ENCODE data around the gene KIF3C.
"Not testable (repeated sequence)": the region's sequence is repeated elsewhere in the genome, so short reads cannot be mapped to it uniquely, and the experiment has no call there.

The KIF3C gene

DNA sequence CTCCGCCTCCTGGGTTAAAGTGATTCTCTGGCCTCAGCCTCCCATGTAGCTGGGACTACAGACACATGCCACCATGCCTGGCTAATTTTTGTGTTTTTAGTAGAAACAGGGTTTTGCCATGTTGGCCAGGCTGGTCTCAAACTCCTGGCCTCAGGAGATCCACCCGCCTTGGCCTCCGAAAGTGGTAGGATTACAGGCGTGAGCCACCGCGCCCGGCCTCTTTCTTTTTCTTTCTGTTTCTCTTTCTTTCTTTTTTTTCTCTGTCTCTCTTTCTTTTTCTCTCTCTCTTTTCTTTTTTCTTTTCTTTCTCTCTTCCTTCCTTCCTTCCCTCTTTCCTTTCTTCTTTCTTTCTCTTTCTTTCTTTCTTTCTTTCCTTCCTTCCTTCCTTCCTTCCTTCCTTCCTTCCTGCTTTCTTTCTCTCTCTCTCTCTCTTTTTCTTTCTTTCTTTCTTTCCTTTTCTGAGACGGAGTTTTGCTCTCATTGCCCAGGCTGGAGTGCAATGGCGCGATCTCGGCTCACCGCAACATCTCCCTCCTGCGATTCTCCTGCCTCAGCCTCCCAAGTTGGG is 16.6 kb upstream of the KIF3C start:
- DNase-seq = not testable (repeated sequence)

DNA sequence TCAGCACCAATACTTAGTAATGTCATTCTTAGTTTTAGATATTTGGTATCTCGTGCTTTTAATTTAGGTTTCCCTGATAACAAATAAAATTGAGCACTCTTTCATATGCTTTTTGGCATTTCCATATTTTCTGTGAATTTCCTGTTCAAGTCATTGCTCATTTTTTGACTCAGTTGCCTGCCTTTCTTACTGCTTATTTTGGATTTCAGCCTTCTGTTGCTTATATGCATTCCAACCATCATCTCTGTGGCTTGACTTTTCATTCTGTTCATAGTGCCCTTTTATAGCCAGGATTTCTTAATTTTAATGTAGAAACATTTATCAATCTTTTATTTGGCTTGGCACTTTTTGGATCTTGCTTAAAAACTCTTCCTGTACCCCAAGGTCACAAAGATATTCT is 14.5 kb upstream of the KIF3C start:
- no peak for DNase-seq

DNA sequence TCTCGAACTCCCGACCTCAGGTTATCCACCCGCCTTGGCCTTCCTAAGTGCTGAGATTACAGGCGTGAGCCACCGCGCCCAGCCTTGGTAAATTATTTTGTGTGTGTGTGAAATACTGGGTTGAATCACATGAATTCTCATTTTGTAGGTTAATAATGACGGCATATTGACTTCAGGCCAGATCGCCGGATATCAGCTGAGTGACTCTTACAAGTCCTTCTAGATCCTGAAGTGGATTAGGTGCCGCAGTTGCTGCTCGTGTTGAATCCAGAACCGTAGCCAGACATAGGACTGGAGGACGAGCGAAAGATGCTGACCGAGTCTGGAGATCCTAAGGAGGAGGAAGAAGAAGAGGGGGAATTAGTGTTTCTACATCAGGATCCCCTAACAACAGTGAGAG is 12.2 kb upstream of the KIF3C start:
- no peak for DNase-seq

DNA sequence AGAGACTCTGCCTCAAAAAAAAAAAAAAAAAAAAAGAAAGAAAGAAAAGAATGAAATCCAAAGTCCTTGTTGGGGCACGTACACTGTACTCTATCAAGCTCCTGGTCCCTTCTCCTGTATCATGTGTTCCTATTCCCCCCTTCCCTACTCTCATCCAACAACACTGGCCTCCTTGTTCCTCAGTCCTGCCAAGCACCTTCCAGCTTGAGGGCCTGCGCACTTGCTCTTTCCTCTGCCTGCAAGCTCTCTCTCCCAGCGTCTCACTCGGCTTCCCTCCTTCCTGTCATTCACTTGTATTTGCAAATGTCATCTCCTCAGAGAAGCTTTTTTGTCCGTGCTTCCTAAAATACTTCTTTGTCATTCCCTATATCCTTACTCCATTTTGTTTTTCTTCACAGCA is 10.8 kb upstream of the KIF3C start:
- DNase-seq = no peak

DNA sequence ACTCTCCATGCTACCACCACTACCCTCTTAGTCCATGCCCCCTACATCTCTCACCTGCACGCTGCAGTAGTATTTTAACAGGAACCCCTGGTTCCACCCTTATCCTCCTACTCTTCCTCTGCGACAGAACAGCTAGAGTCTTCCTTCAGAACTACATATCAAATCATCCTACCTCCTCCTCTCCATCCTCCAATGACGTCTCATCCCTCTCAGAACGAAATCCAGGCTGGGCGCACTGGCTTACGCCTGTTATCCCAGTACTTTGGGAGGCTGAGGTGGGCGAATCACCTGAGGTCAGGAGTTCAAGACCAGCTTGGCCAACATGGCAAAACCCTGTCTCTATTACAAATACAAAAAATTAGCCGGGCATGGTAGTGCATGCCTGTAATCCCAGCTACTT is 10.3 kb upstream of the KIF3C start:
- no peak for DNase-seq

DNA sequence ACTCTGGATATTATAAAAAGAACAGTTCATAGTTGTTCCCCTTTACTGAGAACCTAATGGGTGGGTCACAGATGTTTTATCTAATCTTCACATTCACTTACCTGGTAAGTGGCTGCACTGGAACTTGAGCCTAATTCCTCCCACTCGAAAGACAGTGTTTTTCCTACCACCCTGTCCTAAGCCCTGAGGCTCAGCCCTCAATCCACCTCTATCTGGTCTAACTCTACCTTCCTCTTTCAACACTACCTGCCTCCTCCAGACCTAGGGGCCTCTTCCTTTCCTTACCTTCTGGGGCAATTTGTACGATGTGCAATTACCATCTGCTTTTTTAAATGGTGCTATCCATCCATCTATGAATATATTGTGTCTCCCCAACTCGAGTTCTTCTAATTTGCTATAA is 9.7 kb upstream of the KIF3C start:
- DNase-seq = no peak

DNA sequence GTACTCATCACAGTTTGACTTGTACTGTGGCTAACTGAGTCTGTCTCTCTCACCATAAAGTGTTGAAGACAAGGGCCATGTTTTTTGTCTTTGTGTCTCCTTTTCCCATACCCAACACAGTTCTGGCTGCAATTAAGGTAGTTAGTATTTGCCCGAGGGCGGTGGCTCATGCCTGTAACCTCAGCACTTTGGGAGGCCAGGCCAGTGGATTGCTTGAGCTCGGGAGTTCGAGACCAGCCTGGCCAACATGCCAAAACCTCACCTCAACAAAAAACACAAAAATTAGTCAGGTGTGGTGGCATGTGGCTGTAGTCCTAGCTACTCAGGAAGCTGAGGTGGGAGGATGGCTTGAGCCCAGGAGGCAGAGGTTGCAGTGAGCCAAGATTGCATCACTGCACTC is 6.9 kb upstream of the KIF3C start:
- no peak for DNase-seq

DNA sequence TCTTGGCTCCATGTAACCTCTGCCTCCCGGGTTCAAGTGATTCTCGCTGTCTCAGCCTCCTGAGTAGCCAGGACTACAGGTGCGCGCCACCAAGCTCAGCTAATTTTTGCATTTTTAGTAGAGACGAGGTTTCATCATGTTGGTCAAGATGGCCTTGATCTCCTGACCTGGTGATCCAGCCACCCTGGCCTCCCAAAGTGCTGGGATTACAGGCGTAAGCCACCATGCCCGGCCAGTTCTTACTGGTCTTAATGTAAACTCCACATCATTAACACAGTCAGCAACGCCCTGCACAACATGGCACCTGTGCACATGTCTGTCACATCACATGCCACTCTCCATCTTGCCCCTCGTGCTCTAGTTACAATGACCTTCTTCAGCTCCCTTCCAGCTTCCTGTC is 5.8 kb upstream of the KIF3C start:
- no peak for DNase-seq

DNA sequence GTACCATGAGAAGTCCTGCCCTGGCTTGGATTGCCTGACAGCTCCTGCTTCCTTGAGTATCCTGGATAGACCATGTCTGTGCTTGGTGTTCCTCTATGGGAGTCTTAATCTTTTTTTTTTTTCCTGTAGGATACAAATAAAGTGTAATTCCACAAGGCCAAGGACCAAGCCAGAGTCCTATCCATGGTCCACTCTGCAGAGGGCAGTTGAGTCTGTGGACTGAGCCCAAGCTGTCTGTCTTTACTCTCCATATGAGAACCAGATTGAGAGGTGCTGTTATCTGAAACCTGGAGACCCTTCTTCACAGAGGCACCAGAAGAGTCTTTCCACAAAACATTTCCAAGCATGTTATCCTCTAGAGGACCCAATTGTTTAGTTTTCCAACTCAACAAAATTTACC is 1.4 kb upstream of the KIF3C start:
- DNase-seq = no peak

DNA sequence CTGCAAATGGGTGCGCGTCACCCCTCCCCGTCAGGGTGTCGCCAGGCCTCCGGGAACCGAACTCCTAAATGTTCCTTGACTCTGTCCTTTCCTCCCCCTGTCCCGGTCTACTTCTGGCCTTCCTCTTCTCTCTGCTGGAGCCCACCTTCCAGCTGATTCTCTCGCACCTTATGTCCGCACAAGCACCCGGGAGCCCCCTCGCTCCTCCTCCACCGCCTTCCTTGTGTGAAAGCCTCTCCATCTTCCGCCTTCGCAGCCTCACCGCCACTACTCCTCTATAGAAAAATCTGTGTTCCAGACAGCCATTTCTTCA is 627 bp upstream of the KIF3C start:
- DNase-seq = no peak

DNA sequence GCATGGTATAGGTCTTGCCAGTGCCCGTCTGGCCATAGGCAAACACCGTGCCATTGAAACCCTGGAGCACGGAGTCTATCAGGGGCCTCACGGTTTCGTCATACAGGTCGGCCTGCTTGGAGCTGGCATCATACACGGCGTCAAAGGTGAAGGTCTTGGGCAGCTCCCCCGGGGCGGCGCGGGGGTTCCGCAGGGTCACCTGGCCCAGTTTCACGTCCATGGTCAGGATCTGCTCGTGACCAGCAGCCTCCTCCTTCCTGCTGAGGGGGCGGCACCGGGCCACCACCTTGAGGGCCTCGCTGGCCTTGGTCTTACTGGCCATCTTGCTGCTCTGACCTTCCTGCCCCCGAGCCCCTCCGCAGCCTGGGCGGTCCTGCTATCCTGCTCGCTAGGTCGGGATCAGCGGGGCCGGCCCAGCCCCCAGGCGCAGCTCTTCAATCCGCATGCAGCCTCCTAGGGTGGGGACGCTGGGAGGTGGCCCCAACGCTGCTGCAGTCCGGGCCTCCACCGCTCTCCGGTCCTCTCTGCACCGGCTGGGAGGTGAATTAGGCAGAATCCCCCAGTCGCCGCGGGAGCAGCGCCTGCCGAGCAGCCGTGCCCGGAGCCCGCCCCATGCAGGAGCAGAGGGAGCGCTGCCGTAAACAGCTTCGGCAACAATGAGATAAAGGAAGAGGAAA is 563 bp downstream of the KIF3C start:
- no peak for DNase-seq

DNA sequence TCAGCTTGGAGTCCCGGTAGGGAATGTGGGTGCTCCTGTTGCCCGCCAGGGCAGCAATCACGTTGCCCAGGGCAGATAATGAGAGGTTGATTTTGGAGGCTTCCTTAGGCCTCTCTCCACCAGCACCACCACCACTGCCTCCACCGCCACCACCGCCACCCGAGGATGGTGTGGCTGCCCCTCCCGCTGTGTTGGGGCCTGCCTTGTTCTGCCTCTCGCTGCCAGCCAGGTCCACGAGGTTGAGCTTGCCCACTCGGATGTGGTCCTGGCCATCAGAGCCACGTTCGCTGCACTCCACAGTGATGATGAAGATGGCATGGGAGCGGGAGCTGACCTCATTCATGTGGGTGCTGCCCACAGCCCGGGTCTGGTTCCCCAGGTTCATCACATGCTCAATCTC is 1.3 kb downstream of the KIF3C start:
- DNase-seq = no peak

DNA sequence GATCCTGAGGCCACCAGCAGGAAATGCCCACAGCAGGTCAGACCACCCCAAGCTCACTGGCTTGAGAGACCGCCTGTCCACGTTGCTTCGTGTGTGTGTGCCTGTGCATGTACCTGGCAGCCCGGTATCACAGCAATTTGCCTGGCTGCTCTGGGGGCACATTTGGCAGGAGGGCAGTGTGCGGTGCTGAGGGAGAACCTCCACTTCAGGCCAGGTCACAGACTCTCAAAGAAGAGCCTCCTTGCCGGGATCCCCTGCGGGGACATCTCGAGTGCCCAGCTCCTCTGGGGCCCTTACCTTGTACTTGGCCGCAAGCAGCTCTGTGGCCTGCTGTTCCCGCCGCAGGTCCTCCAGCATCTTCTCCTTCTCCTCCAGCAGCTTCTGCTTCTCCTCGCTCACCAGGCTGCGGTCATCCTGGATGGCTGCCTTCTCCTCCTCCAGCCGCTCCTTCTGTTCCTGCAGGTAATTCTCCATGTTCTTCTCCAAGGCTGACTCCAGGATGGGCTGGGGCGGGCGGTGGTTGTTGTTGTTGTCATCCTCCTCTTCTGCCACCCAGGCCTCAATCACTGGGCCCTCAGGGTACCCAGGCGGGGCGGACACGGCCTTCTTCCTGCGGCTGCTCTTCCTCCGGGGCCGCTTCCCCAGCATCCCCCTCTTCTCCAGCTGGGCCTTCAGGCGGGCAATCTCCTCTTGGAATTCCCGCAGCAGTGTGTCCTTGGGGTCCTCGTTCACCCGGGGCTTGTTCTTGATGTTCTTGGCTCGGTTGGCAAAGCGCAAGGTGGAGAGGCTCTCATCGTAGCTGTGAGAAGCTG is 2.0 kb downstream of the KIF3C start:
- no peak for DNase-seq

DNA sequence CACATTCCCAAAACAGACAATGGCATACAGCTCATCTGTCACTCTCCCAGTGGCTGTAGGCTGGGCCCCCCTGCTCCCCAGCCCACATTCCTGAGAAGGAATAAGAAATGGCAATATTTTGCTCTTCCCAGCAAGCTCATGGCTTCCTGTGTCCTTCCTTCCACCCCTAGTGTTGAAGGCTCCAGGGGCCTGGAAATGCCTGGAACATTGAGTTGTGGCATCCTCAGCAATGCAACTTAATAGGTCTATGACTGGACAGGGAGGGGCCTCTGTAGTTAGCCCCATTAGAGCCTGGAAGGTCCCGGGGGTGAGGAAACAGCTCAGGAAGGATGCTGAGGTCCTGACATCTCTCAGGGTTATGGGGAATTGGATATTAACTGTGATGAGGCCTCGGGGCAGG is 3.3 kb downstream of the KIF3C start:
- DNase-seq = peak; percentile 21

DNA sequence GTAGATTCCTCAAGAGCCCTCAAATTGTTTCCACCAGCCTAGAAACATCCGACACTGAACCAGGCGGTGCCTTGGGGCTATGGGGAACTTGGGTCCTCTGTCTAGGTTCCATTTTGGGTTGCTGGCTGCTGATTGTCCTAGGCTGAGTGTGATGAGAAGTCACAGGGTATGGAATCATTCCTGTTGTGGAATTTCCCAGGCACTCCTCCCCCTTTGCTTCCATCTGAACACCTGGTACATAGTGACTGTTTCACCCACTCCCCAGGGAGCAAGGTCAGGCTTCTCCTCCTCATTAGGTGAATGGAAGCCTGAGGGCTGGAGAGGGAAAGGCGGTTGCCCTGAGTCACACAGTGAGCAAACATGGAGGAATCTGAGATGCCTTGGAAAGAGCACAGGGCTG is 4.5 kb downstream of the KIF3C start:
- DNase-seq = peak; percentile 33

DNA sequence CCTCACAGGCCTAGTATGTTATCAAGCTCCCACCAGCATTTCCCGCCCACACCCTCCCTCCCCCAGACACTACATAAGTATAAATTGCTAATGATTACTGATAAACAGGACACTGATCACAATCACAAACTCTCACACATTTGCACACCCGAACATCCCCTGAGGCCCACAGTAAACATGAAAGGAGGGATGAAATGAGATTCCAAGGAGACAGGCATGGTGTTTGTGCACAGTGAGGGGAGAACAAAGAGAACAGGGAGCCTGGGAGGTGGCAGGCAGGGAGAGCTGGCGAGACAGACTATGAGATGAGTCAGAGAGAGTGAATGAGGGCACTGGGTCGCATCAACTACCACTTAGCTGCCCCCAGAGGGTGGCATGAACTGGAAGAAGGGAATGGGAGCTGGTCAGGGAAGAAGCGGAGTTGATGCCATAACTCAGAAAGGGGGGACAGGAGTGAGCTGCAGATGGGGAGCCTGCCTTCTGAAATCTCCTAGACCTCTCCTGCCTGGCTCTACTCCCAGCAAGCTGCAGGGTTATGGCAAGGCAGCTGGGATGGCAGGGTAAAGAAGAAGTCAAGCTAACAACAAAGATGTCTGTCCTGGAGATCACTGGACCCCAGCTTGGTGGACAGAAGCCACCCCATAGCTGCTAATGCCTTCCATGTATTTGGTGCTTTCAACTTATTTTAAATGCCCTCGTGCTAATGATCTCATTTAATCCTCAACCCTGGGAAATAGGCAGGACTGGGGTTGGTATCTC is 5.1 kb downstream of the KIF3C start:
- DNase-seq = no peak

DNA sequence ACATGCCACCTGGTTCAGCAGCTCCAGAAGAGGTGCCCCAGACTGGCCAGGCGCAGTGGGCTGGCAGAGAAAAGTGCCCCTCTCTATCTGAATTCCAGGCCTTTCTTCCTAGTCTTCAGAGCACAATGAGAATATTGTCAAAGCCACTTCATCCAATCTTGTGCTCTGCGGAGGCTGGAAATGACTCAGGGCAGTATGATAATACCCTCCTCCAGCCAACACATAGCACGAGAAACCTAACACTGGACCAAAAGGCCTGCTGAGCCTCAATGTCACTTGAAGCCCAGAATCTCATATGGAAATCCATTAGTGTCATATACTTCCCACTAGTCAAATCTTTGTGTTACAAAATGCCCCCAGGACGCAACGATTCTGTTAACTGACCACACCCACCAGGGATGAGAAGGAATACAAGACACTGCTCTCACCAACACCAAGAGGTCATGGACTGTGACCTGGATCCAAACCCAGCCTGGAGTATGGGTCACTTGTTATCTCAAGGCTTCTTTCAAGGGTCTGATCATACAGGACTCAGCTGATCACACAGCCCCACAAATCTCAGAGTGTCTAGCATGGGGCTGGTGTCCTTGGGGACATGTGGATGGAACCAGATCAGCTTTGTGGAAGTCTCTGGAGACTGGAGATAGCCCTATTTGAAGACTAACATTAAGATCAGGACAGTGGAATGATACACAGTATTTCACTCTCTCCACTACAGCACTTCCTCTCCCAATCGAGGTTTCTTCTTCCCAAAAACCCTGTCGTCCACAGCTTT is 10.1 kb downstream of the KIF3C start:
- DNase-seq = no peak

DNA sequence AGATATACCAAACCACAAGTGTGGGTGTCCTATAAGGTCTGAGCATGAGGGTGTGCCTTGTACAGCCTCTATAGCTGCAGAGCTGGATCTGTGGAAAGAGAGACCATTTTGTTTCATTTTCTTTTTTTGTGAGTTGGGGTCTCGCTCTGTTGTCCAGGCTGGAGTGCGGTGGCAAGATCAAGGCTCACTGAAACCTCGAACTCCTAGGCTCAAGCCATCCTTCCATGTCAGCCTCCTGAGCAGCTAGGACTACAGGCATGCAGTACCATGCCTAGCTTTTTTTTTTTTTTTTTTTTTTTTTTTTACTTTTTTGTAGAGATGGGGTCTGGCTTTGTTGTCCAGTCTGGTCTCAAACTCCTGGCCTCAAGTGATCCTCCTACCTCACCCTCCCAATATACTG is 10.7 kb downstream of the KIF3C start:
- no peak for DNase-seq

DNA sequence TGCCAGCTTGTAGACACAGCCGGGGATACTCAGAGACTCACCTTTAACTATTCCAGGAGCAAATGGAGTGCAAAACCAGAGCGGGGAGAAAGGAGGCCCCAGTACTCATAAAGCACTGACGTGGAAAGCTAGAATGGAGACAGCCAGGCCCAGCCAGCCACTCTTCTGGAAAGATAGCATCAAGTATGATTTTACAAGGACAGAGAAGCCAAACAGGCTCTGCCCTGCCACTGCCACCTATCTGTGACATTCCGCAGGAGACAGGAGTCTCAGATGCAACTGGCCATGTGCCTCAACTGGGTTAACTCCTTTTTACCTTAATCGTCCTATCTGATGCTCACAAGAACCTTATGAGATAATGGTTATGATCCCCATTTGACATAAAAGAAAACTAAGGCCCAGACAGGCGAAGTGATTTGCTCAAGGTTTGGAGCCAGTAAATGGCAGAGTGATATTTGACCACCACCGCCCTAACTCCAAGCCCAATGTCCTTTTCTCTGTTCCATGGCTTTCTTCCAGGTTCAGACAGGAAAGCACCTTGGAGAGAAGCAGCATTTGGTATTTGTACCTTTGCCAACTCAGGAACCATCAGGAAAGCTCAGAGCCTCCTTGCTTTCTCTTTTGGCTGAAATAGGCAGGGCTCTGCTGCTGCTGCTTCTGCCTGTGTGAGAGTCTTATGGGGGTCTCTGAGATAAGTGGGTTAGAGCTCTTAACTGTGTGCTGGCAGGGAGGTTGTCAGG is 15.6 kb downstream of the KIF3C start:
- DNase-seq = no peak

DNA sequence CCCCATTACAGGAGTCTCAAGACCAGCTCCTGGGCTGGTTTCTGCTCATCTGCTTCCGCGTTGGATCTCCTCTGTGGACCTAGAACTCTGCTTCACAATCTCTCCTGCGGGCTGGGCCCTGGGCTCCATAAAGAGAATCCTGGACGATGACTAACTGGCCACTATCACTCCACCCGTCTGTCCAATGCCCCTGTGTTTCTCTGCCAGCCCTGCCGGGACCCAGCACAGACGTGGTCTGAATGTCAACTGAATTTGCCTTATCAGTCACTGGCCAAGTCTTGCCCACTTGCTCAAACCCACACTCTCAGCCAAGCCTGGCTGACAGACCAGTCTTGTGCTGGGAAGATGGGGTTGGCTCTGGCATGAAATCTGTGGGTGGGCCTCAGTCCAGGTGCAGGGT is 17.4 kb downstream of the KIF3C start:
- DNase-seq = no peak

DNA sequence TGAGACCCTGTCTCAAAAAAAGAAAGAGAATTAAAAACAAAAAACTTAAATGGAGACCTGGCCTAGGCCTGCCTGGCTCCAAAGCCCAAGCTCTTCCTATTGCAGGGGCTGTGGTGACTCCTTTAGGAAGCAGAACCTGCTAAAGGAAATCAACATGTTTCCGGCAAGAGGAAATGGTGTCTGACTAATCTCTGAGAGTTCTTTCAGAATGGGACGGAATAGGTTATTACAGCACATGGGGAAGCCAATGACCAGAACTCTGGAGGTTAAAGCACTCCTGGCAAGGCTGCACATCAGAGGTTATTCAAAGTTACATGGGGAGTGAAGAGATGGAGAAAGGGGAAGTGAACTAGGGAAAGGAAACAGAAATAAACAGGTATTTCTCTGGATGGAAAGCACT is 21.4 kb downstream of the KIF3C start:
- DNase-seq = no peak

DNA sequence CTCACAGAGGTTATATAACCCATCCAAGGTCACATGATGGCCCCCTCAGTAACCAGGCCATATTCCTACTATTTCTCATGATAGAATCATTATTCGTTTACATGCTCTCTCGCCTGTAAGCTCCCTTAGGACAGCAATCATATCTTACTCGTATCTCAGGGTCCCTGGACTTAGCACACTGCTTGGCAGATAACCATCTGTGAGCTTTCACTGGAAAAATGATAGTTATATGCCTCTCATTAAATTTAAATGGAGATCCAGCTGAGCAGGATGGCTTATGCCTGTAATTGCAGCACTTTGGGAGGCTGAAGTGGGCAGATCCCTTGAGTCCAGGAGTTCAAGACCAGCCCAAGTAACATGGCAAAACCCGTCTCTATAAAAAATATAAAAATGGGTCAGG is 21.9 kb downstream of the KIF3C start:
- no peak for DNase-seq

Measured in fibroblast of skin of abdomen (primary cell).